Suprapubic skin (tissue), 4 donors: ENCODE results near the gene GALNT9. TPM values are rescaled to one million over a fixed set of nuclear protein-coding genes. Genes with fewer than 3 reads are reported as not detected.

Experiments used
- DNase-seq, 2 donors: peaks; one replicate each; pipeline ENCODE4 v3.0.0-alpha.2; 2019; ENCODE audit warnings: low spot score in 2 of 2
- H3K27ac ChIP-seq: fragments of 200-600 bp; sonication (generic); one replicate; pipeline ENCODE4 v1.5.1; 2019
- H3K27me3 ChIP-seq: fragments of 200-600 bp; sonication (generic); one replicate; pipeline ENCODE4 v1.5.1; 2019
- H3K36me3 ChIP-seq: fragments of 200-600 bp; sonication (generic); one replicate; pipeline ENCODE4 v1.5.1; 2019
- H3K4me1 ChIP-seq: fragments of 200-600 bp; sonication (generic); one replicate; pipeline ENCODE4 v1.5.1; 2019
- H3K4me3 ChIP-seq: fragments of 200-600 bp; sonication (generic); one replicate; pipeline ENCODE4 v1.5.1; 2019; ENCODE audit warnings: mild to moderate bottlenecking
- H3K9me3 ChIP-seq: fragments of 200-600 bp; sonication (generic); one replicate; pipeline ENCODE4 v1.5.1; 2019
- CTCF ChIP-seq, 2 donors: fragments of 200-600 bp in 1 of 2; fragments of 450-650 bp in 1 of 2; sonication (generic) in 1 of 2; IDR thresholded peaks; one replicate each; pipeline ENCODE4 v1.5.1; 2016 to 2019; ENCODE audit warnings: antibody characterized with exemption in 2 of 2, mild to moderate bottlenecking in 1 of 2, moderate library complexity in 1 of 2
- EP300 ChIP-seq: sonication (generic); formaldehyde crosslinking; IDR thresholded peaks from one replicate; pipeline ENCODE4 v1.6.1; 2017; ENCODE audit warnings: antibody characterized with exemption
- POLR2A ChIP-seq, 2 donors: fragments of 450-650 bp; IDR thresholded peaks; one replicate each; pipeline ENCODE4 v1.6.1; 2017; ENCODE audit warnings: antibody characterized with exemption in 2 of 2, mild to moderate bottlenecking in 2 of 2, moderate library complexity in 2 of 2
- POLR2AphosphoS5 ChIP-seq, 3 donors: sonication (generic); formaldehyde crosslinking; IDR thresholded peaks; one replicate each; pipeline ENCODE4 v1.6.1; 2017; ENCODE audit warnings: antibody characterized with exemption in 3 of 3
- WGBS: methylation state at CpG from one replicate; pipeline ENCODE4 v1.1.5; 2018; 5-methylcytosine and 5-hydroxymethylcytosine counted together
- total RNA-seq, 4 donors: library from RNA; depleted of rRNA; stranded (reverse); fragments of >200 nt; gene quantifications; one replicate each; pipeline ENCODE4 v1.1.0, GENCODE V29; 2016

The GALNT9 gene
- total RNA-seq, 4 donors from 2014 or later = not detected

GRCh38 chr12:132263061-132263360, 66.4 kb downstream of the GALNT9 start:
- H3K4me3 ChIP-seq = no peak overlapping the region
- TF ChIP-seq POLR2AphosphoS5 (IDR thresholded peaks at IDR 0.05) = no peak
- no peak for TF ChIP-seq POLR2A (IDR thresholded peaks at IDR 0.05)
- TF ChIP-seq CTCF (IDR thresholded peaks at IDR 0.05) = no peak
- no peak for TF ChIP-seq EP300
- 62% methylated on average over 8 of the region's 8 CpGs for WGBS
- H3K9me3 ChIP-seq = no peaks in the 10 kb centered on the region
- no peaks in the 10 kb centered on the region for H3K4me1 ChIP-seq
- H3K27ac ChIP-seq = no peak overlapping the region
- no peaks in the 10 kb centered on the region for H3K36me3 ChIP-seq
- H3K27me3 ChIP-seq = peaks cover 83% of the 10 kb centered on the region
- DNase-seq = no peak

GRCh38 chr12:132262256-132263060, 66.9 kb downstream of the GALNT9 start:
- Histone ChIP-seq H3K4me1 (no peaks in the 10 kb centered on the region), H3K9me3 (no peaks in the 10 kb centered on the region), H3K4me3 (no peak overlapping the region), H3K36me3 (no peaks in the 10 kb centered on the region), H3K27me3 (peaks cover 89% of the 10 kb centered on the region), H3K27ac (no peak overlapping the region)
- 90% methylated on average over 14 of the region's 40 CpGs for WGBS
- no peak for TF ChIP-seq EP300
- no peak for TF ChIP-seq POLR2A (IDR thresholded peaks at IDR 0.05)
- TF ChIP-seq CTCF (IDR thresholded peaks at IDR 0.05) = no peak
- no peak for DNase-seq

DNA sequence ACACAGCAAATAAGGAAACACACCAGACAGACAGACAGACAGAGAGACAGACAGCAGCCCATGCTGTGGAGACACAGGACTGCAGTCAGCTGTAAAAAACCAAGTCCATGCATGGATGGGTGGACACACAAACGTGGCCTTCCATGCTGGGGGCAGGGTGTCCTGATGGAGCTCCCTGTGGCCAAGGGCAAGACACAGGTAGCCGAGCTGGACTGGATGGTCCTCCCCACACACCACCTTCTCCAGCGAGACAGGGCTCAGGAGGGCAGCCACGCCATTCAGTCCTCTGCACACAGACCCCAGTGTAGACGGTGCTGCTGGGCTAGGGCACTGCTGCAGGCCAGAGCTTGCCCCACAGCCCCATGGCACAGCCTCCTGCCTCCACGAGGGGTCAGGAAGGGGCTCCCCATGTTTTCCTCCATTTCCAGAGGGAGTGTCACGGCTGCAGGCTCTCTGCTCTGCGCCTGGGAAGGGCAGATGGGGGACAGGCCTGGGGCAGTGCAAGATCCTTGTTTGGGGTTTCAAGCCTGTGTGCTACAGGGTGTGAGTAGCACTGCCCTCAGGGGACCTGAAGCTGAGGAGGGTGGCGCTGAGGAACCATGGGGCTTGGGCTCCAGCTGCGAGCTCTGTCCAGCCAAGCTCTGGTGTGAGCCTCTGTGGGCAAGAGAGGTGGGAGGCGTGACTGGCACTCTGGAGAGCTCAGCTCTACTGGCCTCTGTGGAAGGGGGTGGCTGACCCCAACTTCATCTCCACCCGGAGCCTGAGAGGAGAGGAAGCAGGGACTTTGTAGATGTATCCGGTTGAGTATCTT, 67.9 kb downstream of the GALNT9 start:
- no peak overlapping the region for H3K27ac ChIP-seq
- WGBS = 41% methylated on average over 4 of the region's 13 CpGs
- peaks cover 96% of the 10 kb centered on the region for H3K27me3 ChIP-seq
- DNase-seq = no peak
- no peak overlapping the region for H3K4me3 ChIP-seq
- no peaks in the 10 kb centered on the region for H3K4me1 ChIP-seq
- no peaks in the 10 kb centered on the region for H3K9me3 ChIP-seq
- TF ChIP-seq POLR2AphosphoS5 (IDR thresholded peaks at IDR 0.05) (no peak), POLR2A (IDR thresholded peaks at IDR 0.05) (no peak), EP300 (no peak), CTCF (IDR thresholded peaks at IDR 0.05) (no peak)
- H3K36me3 ChIP-seq = no peaks in the 10 kb centered on the region

GRCh38 chr12:132260721-132261120, 68.7 kb downstream of the GALNT9 start:
- WGBS = 96% methylated on average over 17 of the region's 29 CpGs
- H3K4me3 ChIP-seq = no peak overlapping the region
- DNase-seq = no peak
- peaks cover 90% of the 10 kb centered on the region for H3K27me3 ChIP-seq
- H3K4me1 ChIP-seq = no peaks in the 10 kb centered on the region
- H3K36me3 ChIP-seq = no peaks in the 10 kb centered on the region
- TF ChIP-seq CTCF (IDR thresholded peaks at IDR 0.05) = no peak
- no peak for TF ChIP-seq EP300
- no peaks in the 10 kb centered on the region for H3K9me3 ChIP-seq
- H3K27ac ChIP-seq = no peak overlapping the region

- 78% methylated on average over 8 of the region's 25 CpGs for WGBS
- no peak for TF ChIP-seq CTCF (IDR thresholded peaks at IDR 0.05)
- TF ChIP-seq POLR2AphosphoS5 (IDR thresholded peaks at IDR 0.05) = no peak
- no peak for TF ChIP-seq EP300
- TF ChIP-seq POLR2A (IDR thresholded peaks at IDR 0.05) = no peak
- H3K4me1 ChIP-seq = no peaks in the 10 kb centered on the region
Observed at GRCh38 chr12:132259872-132260695, 69.3 kb downstream of the GALNT9 start.

More at GRCh38 chr12:132259872-132260695, 69.3 kb downstream of the GALNT9 start:
- peaks cover 85% of the 10 kb centered on the region for H3K27me3 ChIP-seq
- no peak overlapping the region for H3K4me3 ChIP-seq
- H3K27ac ChIP-seq = no peak overlapping the region
- no peaks in the 10 kb centered on the region for H3K36me3 ChIP-seq
- DNase-seq = no peak
- H3K9me3 ChIP-seq = no peaks in the 10 kb centered on the region
